Suprapubic skin (tissue), 4 donors: ENCODE results near the gene ATF5. TPM values are rescaled to one million over a fixed set of nuclear protein-coding genes. Genes with fewer than 3 reads are reported as not detected.

ENCODE experiments used
- DNase-seq, 2 donors: peaks; one replicate each; pipeline ENCODE4 v3.0.0-alpha.2; 2019; ENCODE audit warnings: low spot score in 2 of 2
- H3K27ac ChIP-seq: fragments of 200-600 bp; sonication (generic); one replicate; pipeline ENCODE4 v1.5.1; 2019
- H3K27me3 ChIP-seq: fragments of 200-600 bp; sonication (generic); one replicate; pipeline ENCODE4 v1.5.1; 2019
- H3K36me3 ChIP-seq: fragments of 200-600 bp; sonication (generic); one replicate; pipeline ENCODE4 v1.5.1; 2019
- H3K4me1 ChIP-seq: fragments of 200-600 bp; sonication (generic); one replicate; pipeline ENCODE4 v1.5.1; 2019
- H3K4me3 ChIP-seq: fragments of 200-600 bp; sonication (generic); one replicate; pipeline ENCODE4 v1.5.1; 2019; ENCODE audit warnings: mild to moderate bottlenecking
- H3K9me3 ChIP-seq: fragments of 200-600 bp; sonication (generic); one replicate; pipeline ENCODE4 v1.5.1; 2019
- CTCF ChIP-seq, 2 donors: fragments of 200-600 bp in 1 of 2; fragments of 450-650 bp in 1 of 2; sonication (generic) in 1 of 2; IDR thresholded peaks; one replicate each; pipeline ENCODE4 v1.5.1; 2016 to 2019; ENCODE audit warnings: antibody characterized with exemption in 2 of 2, mild to moderate bottlenecking in 1 of 2, moderate library complexity in 1 of 2
- EP300 ChIP-seq: sonication (generic); formaldehyde crosslinking; IDR thresholded peaks from one replicate; pipeline ENCODE4 v1.6.1; 2017; ENCODE audit warnings: antibody characterized with exemption
- POLR2A ChIP-seq, 2 donors: fragments of 450-650 bp; IDR thresholded peaks; one replicate each; pipeline ENCODE4 v1.6.1; 2017; ENCODE audit warnings: antibody characterized with exemption in 2 of 2, mild to moderate bottlenecking in 2 of 2, moderate library complexity in 2 of 2
- POLR2AphosphoS5 ChIP-seq, 3 donors: sonication (generic); formaldehyde crosslinking; IDR thresholded peaks; one replicate each; pipeline ENCODE4 v1.6.1; 2017; ENCODE audit warnings: antibody characterized with exemption in 3 of 3
- WGBS: methylation state at CpG from one replicate; pipeline ENCODE4 v1.1.5; 2018; 5-methylcytosine and 5-hydroxymethylcytosine counted together
- total RNA-seq, 4 donors: library from RNA; depleted of rRNA; stranded (reverse); fragments of >200 nt; gene quantifications; one replicate each; pipeline ENCODE4 v1.1.0, GENCODE V29; 2016

The ATF5 gene
- total RNA-seq, 4 donors from 2014 or later, result 4.5 to 9.1 (median 6.7) TPM

DNA sequence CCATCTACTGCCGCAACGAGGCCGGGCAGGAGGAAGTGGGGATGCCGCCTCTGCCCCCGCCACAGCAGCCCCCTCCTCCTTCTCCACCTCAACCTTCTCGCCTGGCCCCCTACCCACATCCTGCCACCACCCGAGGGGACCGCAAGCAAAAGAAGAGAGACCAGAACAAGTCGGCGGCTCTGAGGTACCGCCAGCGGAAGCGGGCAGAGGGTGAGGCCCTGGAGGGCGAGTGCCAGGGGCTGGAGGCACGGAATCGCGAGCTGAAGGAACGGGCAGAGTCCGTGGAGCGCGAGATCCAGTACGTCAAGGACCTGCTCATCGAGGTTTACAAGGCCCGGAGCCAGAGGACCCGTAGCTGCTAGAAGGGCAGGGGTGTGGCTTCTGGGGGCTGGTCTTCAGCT, 3.7 kb downstream of the ATF5 start:
- no peaks in the 10 kb centered on the region for H3K27me3 ChIP-seq
- peaks cover 8% of the 10 kb centered on the region for H3K36me3 ChIP-seq
- no peak overlapping the region for H3K27ac ChIP-seq
- peaks cover 24% of the 10 kb centered on the region for H3K4me1 ChIP-seq
- H3K4me3 ChIP-seq, result no peak overlapping the region
- no peaks in the 10 kb centered on the region for H3K9me3 ChIP-seq
- no peak for DNase-seq
- 87% methylated on average over 24 of the region's 25 CpGs for WGBS
- TF ChIP-seq CTCF (IDR thresholded peaks at IDR 0.05), result no peak
- no peak for TF ChIP-seq POLR2A (IDR thresholded peaks at IDR 0.05)
- no peak for TF ChIP-seq POLR2AphosphoS5 (IDR thresholded peaks at IDR 0.05)
- no peak for TF ChIP-seq EP300

DNA sequence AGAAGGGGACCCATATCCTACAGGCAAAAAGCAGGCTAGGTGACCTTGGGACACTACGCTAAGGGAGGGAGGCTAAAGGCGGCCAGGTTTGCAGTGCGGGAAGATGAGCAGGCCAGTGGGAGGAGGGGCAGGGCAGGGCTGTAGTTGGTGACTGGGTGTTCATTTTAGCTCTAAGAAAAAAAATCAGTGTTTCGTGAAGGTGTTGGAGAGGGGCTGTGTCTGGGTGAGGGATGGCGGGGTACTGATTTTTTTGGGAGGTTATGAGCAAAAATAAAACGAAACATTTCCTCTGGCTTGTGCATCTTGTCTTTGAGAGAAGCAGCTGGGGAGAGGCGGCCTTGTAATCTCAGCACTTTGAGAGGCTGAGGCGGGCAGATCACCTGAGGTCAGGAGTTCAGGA, 4.6 kb downstream of the ATF5 start:
- Histone ChIP-seq H3K9me3 (no peaks in the 10 kb centered on the region), H3K4me1 (peaks cover 20% of the 10 kb centered on the region), H3K4me3 (no peak overlapping the region), H3K27ac (no peak overlapping the region), H3K27me3 (no peaks in the 10 kb centered on the region), H3K36me3 (peaks cover 8% of the 10 kb centered on the region)
- WGBS, result 97% methylated on average over 8 of the region's 8 CpGs
- no peak for TF ChIP-seq EP300
- no peak for TF ChIP-seq POLR2AphosphoS5 (IDR thresholded peaks at IDR 0.05)
- no peak for TF ChIP-seq POLR2A (IDR thresholded peaks at IDR 0.05)
- TF ChIP-seq CTCF (IDR thresholded peaks at IDR 0.05), result no peak
- no peak for DNase-seq

DNA sequence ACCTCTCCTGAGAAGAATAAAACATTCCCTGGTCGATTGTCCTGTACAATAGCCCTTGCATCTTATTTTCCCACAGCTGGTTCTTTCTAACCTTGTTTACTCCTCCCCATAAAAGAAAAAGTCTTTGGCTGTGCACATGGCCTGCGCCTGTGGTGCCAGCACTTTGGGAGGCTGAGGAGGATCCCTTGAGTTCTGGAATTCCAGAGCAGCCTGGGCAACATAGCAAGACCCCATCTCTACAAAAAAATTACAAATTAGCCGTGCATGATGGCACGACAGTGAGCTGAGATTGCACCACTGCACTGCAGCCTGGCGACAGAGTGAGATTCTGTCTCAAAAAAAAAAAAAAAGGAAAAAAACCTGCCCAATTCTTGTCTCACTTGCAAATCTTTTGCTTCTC, 7.5 kb downstream of the ATF5 start:
- H3K9me3 ChIP-seq, result no peaks in the 10 kb centered on the region
- WGBS, result 75% methylated on average over 5 of the region's 5 CpGs
- no peak overlapping the region for H3K4me3 ChIP-seq
- peaks cover 8% of the 10 kb centered on the region for H3K36me3 ChIP-seq
- DNase-seq, result no peak
- no peaks in the 10 kb centered on the region for H3K27me3 ChIP-seq
- H3K27ac ChIP-seq, result no peak overlapping the region
- TF ChIP-seq POLR2AphosphoS5 (IDR thresholded peaks at IDR 0.05), result no peak
- TF ChIP-seq EP300, result no peak
- TF ChIP-seq CTCF (IDR thresholded peaks at IDR 0.05), result no peak
- TF ChIP-seq POLR2A (IDR thresholded peaks at IDR 0.05), result no peak
- peaks cover 7% of the 10 kb centered on the region for H3K4me1 ChIP-seq

DNA sequence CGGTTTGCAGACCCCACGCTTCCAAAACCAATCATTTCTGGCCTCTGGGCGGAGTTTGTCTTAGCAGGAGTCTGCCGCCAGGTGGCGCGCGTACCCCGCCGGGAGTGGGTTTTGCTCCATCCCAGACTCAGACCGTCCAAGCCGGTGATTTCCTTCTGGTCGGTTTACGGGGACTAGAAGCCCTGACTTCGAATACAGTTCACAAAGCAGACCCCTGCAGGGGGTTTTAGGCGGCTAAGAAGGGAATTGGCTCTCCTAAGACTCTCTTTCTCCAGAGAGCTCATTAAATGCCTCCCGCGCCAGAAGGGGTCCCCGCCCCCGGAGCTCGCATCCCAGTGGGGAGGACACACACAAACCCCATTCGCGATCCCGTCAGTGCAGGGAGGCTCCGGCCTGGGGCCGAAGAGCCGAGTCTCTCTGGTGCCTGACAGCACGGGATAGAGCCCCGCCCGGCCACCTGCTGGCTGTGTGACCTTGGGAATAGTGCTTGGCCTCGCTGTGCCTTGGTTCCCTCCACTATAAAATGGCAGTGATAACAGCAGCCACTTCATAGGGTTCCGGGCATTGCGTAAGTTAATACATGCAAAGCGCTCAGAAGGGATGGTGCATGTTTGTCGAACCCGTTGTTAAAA, 8.9 kb downstream of the ATF5 start:
- H3K4me1 ChIP-seq, result peaks cover 7% of the 10 kb centered on the region
- peaks cover 2% of the 10 kb centered on the region for H3K36me3 ChIP-seq

DNA sequence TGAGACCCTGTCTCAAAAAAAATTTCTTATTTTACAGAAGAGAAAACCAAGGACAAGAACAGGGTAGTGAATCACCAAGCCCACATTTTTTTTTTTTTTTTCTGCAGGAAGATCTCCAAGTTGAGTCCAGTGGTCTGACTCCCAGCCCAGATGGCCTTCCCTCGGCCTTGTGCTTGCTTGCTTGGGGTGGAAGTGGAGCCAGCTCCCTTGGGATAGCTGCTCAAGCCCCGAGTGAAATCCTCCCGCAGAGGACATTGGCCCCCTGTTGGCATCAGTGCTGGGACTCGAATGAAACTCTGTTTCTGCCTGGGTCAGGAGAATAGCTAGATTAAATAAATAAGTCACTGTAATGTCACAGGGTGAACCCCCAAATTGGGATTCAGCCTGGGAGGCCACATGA, 9.7 kb downstream of the ATF5 start:
- Histone ChIP-seq H3K27me3 (no peaks in the 10 kb centered on the region), H3K36me3 (no peaks in the 10 kb centered on the region), H3K4me1 (peaks cover 7% of the 10 kb centered on the region), H3K27ac (no peak overlapping the region), H3K4me3 (no peak overlapping the region), H3K9me3 (no peaks in the 10 kb centered on the region)
- TF ChIP-seq EP300, result no peak
- no peak for TF ChIP-seq CTCF (IDR thresholded peaks at IDR 0.05)
- no peak for TF ChIP-seq POLR2A (IDR thresholded peaks at IDR 0.05)
- no peak for TF ChIP-seq POLR2AphosphoS5 (IDR thresholded peaks at IDR 0.05)
- WGBS, result 77% methylated on average over 4 of the region's 4 CpGs
- DNase-seq, result no peak

More for the DNA sequence above, 8.9 kb downstream of the ATF5 start:
- 54% methylated on average over 11 of the region's 35 CpGs for WGBS
- no peak overlapping the region for H3K4me3 ChIP-seq
- TF ChIP-seq EP300, result no peak
- TF ChIP-seq CTCF (IDR thresholded peaks at IDR 0.05), result peak; percentile 84 to 94
- DNase-seq, result peak in 1 of 2 donors; percentile 79
- no peaks in the 10 kb centered on the region for H3K9me3 ChIP-seq
- H3K27ac ChIP-seq, result no peak overlapping the region
- no peaks in the 10 kb centered on the region for H3K27me3 ChIP-seq
